ENCODE measurements around the gene PPARGC1A. TPM values are rescaled to one million over a fixed set of nuclear protein-coding genes. Genes with fewer than 3 reads are reported as not detected.
A peak's percentile ranks its signal among the peaks of the same experiment; 100 is the strongest.

PPARGC1A gene, protein sequence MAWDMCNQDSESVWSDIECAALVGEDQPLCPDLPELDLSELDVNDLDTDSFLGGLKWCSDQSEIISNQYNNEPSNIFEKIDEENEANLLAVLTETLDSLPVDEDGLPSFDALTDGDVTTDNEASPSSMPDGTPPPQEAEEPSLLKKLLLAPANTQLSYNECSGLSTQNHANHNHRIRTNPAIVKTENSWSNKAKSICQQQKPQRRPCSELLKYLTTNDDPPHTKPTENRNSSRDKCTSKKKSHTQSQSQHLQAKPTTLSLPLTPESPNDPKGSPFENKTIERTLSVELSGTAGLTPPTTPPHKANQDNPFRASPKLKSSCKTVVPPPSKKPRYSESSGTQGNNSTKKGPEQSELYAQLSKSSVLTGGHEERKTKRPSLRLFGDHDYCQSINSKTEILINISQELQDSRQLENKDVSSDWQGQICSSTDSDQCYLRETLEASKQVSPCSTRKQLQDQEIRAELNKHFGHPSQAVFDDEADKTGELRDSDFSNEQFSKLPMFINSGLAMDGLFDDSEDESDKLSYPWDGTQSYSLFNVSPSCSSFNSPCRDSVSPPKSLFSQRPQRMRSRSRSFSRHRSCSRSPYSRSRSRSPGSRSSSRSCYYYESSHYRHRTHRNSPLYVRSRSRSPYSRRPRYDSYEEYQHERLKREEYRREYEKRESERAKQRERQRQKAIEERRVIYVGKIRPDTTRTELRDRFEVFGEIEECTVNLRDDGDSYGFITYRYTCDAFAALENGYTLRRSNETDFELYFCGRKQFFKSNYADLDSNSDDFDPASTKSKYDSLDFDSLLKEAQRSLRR
- total RNA-seq: not detected
- polyA plus RNA-seq: not detected

DNA sequence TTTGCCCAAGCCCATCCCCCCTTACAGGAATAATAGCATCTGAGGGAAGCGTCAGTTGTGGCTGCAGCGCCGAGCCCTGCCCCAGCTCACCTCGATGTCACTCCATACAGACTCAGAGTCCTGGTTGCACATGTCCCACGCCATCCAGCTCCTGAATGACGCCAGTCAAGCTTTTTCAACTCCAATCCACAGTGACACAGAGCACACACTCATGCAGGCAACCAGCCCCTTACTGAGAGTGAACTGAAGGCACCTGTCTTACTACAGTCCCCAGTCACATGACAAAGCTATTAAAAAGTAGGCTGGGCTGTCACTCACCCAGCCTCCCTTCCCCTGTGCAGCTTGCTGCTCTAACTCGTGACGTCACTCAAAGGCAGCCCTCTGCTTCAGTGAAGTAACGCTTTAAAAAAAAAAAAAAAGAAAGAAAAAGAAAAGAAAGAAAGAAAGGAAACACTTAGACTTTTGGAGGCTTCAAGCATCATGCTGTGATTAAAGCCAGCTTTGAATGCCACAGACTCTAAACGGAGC is at the start of gene PPARGC1A:
Gene PPARGC1A (minus strand): TSS at position 234 of the 528 bp plus-strand sequence. CDS start 90 bp downstream, at position 144.
- peak within 1 kb of the TSS in 5 of 7 donors; percentile 7 to 44 (median 35) for H3K4me3 Mint-ChIP-seq
- no peaks in the 10 kb centered on the region for H3K9me3 ChIP-seq (ENCODE audit: low read length)
- no peaks in the 10 kb centered on the region for H3K36me3 ChIP-seq (ENCODE audit: insufficient read depth, low read length)
- H3K27ac ChIP-seq (ENCODE audit: low read depth, low read length): no peak within 1 kb of the TSS
- no peaks in the 10 kb centered on the region for H3K4me1 ChIP-seq (ENCODE audit: insufficient read depth, low read length)
- no peaks in the 10 kb centered on the region for H3K27me3 ChIP-seq (ENCODE audit: insufficient read depth, low read length, poor library complexity, severe bottlenecking)
- H3K4me3 ChIP-seq (ENCODE audit: low read length): no peak within 1 kb of the TSS
- H3K36me3 Mint-ChIP-seq: peaks cover 0 to 2% (median 0%) of the 10 kb centered on the region in 3 donors
- H3K27me3 Mint-ChIP-seq: peaks cover 0 to 1% of the 10 kb centered on the region in 2 donors
- POLR2A ChIA-PET: no interaction called here
- H3K9me3 Mint-ChIP-seq: peaks cover 0 to 2% (median 0%) of the 10 kb centered on the region in 5 donors
- DNase-seq: peak in 1 of 5 donors; percentile 3
- peaks cover 3 to 12% (median 7%) of the 10 kb centered on the region in 3 donors for H3K4me1 Mint-ChIP-seq
- CTCF ChIA-PET: interaction anchor here (1.2 kb wide), 1 partner anchor 23 kb away, joined by 3 read pairs; no protein-coding TSS in a partner anchor
- H3K27ac Mint-ChIP-seq: no peak within 1 kb of the TSS

DNA sequence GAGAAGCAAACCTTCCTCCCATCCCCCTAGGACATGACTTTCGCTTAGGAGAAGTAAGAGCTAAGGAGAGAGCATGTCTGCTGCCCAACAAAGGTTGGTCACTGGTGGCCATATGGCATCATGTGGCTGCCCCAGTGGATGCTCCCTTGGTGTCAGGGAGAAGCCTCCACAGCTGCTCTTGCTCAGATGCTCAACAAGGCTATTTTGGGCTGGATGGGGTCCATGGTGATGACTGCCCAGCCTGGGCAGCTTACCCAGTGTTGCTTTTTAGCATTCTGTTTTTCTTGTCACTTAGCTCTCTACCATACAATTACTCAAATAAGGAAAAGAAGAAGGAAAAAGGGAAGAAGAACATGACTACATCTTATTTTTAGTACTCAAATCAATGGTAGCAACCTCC is 48.9 kb upstream of the PPARGC1A start:
- H3K4me1 ChIP-seq (ENCODE audit: insufficient read depth, low read length): no peaks in the 10 kb centered on the region
- H3K4me1 Mint-ChIP-seq: no peaks in the 10 kb centered on the region
- no peak overlapping the region for H3K4me3 ChIP-seq (ENCODE audit: low read length)
- no peak overlapping the region for H3K27ac Mint-ChIP-seq
- no peaks in the 10 kb centered on the region for H3K9me3 ChIP-seq (ENCODE audit: low read length)
- no peak overlapping the region for H3K4me3 Mint-ChIP-seq
- H3K27ac ChIP-seq (ENCODE audit: low read depth, low read length): no peak overlapping the region
- no peak for DNase-seq
- peaks cover 0 to 9% (median 6%) of the 10 kb centered on the region in 5 donors for H3K9me3 Mint-ChIP-seq
- no peaks in the 10 kb centered on the region for H3K27me3 Mint-ChIP-seq
- H3K27me3 ChIP-seq (ENCODE audit: insufficient read depth, low read length, poor library complexity, severe bottlenecking): no peaks in the 10 kb centered on the region
- ChIA-PET POLR2A (no interaction called here), CTCF (no interaction called here)
- H3K36me3 ChIP-seq (ENCODE audit: insufficient read depth, low read length): no peaks in the 10 kb centered on the region
- H3K36me3 Mint-ChIP-seq: no peaks in the 10 kb centered on the region

DNA sequence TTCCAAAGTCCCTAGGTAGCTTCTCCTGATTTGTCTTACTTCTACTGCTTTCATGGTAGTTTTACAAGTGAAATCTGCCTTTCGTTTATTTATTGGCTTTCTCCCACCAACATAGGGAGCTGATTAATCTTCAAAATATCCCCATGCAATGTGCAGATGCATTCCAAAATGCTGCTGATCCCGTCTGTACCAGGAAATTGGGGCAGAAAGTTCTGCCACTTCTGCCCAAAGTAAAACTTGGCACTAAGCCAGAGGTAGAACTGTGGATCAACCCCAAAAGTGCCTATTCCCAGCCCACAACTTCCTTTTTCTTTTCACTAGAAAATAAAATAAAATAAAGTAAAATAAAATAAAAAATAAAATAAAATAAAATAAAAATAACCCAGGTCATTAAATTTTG is 47.3 kb upstream of the PPARGC1A start:
- no peak for DNase-seq
- Histone ChIP-seq H3K27ac (ENCODE audit: low read depth, low read length) (no peak overlapping the region), H3K9me3 (ENCODE audit: low read length) (no peaks in the 10 kb centered on the region), H3K27me3 (ENCODE audit: insufficient read depth, low read length, poor library complexity, severe bottlenecking) (no peaks in the 10 kb centered on the region), H3K4me1 (ENCODE audit: insufficient read depth, low read length) (no peaks in the 10 kb centered on the region), H3K36me3 (ENCODE audit: insufficient read depth, low read length) (no peaks in the 10 kb centered on the region), H3K4me3 (ENCODE audit: low read length) (no peak overlapping the region)
- Mint-ChIP-seq H3K9me3 (peaks cover 0 to 6% (median 3%) of the 10 kb centered on the region in 5 donors), H3K27me3 (no peaks in the 10 kb centered on the region), H3K4me1 (no peaks in the 10 kb centered on the region), H3K36me3 (no peaks in the 10 kb centered on the region), H3K27ac (no peak overlapping the region), H3K4me3 (no peak overlapping the region)
- ChIA-PET POLR2A (no interaction called here), CTCF (no interaction called here)

DNA sequence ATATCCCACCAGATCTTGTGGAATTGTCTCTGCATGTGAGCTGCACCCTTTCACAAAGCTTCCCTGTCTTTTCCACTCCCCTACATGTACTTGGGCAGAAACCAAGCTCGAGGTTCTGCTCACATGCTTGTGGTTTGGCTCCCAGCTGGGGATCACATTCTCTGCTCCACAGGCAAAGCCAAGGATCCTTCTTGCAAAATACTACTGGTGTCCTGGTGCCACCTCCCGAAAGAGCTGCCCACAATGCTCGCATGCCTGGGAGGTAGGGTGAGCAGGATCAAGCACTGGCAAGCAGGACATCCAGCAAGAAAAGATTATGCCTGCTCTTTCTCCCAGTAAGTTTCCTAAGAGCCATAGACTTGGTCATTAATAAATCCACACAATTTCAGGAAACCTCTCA is 45.1 kb upstream of the PPARGC1A start:
- H3K36me3 ChIP-seq (ENCODE audit: insufficient read depth, low read length): no peaks in the 10 kb centered on the region
- no peak overlapping the region for H3K27ac ChIP-seq (ENCODE audit: low read depth, low read length)
- no peaks in the 10 kb centered on the region for H3K9me3 ChIP-seq (ENCODE audit: low read length)
- H3K27ac Mint-ChIP-seq: no peak overlapping the region
- H3K27me3 ChIP-seq (ENCODE audit: insufficient read depth, low read length, poor library complexity, severe bottlenecking): no peaks in the 10 kb centered on the region
- H3K4me3 Mint-ChIP-seq: no peak overlapping the region
- no peak overlapping the region for H3K4me3 ChIP-seq (ENCODE audit: low read length)
- H3K27me3 Mint-ChIP-seq: no peaks in the 10 kb centered on the region
- no peak for DNase-seq
- POLR2A ChIA-PET: no interaction called here
- H3K9me3 Mint-ChIP-seq: peaks cover 0 to 6% (median 1%) of the 10 kb centered on the region in 5 donors
- H3K36me3 Mint-ChIP-seq: no peaks in the 10 kb centered on the region
- H3K4me1 Mint-ChIP-seq: no peaks in the 10 kb centered on the region
- CTCF ChIA-PET: no interaction called here
- H3K4me1 ChIP-seq (ENCODE audit: insufficient read depth, low read length): no peaks in the 10 kb centered on the region

DNA sequence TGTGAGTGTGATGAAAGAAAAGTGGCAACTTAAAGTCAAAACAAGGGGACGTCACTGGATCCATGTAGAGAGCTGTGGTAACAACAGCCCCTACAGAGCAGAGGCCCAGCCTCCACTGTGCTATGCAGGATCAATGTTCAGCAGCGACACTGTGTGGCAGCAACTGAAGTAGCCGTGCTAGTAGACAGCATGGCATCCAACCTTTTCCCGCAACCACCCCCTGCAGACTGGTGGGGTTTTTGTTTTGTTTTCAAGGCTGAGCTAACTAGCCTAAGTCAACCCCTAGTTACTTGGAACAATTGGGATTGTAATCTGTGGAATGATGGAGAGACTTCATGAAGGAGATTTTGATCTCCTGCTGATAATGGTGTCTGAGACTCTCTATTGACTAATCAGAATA is 44.4 kb upstream of the PPARGC1A start:
- Mint-ChIP-seq H3K4me3 (no peak overlapping the region), H3K27ac (no peak overlapping the region), H3K27me3 (no peaks in the 10 kb centered on the region), H3K36me3 (no peaks in the 10 kb centered on the region), H3K9me3 (peaks cover 0 to 6% (median 0%) of the 10 kb centered on the region in 5 donors), H3K4me1 (no peaks in the 10 kb centered on the region)
- no peak for DNase-seq
- Histone ChIP-seq H3K27me3 (ENCODE audit: insufficient read depth, low read length, poor library complexity, severe bottlenecking) (no peaks in the 10 kb centered on the region), H3K9me3 (ENCODE audit: low read length) (no peaks in the 10 kb centered on the region), H3K27ac (ENCODE audit: low read depth, low read length) (no peak overlapping the region), H3K4me3 (ENCODE audit: low read length) (no peak overlapping the region), H3K4me1 (ENCODE audit: insufficient read depth, low read length) (no peaks in the 10 kb centered on the region), H3K36me3 (ENCODE audit: insufficient read depth, low read length) (no peaks in the 10 kb centered on the region)
- POLR2A ChIA-PET: no interaction called here
- CTCF ChIA-PET: no interaction called here

DNA sequence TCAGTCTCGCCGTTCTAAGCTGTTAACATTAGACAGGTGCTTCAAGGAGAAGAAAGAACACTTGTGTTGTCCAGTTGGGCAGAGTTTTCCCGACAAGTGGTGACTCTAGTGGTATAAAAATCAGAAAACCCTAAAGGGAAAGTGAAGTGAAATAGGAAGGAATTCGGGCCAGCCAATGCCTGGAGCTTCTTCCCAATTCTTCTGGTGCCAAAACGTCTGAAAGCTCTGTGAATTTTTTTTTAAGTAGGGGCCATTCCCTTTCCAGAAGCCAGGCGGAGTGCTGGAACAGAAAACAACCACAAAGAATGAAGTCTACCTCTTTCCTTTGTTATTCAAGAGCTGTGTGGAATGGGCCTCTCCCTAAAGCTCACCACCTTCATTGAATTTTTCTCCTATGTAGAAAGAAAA is 43.1 kb upstream of the PPARGC1A start:
- ChIA-PET POLR2A (no interaction called here), CTCF (no interaction called here)

DNA sequence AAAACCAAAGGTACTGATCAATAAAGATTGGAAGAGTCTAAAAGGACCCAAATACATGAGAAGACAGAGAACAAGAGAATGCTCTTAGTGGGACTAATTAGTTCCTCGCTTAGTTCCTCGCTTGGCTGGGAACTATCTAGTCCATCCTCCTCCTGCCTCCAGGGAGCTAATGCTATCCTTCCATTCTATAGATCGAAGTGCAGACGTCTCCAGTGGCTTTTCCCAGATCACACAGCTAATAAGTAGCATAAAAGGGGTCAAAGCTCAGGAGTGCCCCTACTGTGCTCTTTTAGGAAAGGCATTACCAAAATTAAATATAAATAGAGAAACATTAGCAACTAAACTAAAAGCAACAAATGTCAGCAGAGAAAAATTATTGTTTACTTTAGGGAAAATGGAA is 42.3 kb upstream of the PPARGC1A start:
- H3K36me3 ChIP-seq (ENCODE audit: insufficient read depth, low read length): no peaks in the 10 kb centered on the region
- Mint-ChIP-seq H3K9me3 (peaks cover 0 to 5% (median 2%) of the 10 kb centered on the region in 5 donors), H3K4me3 (no peak overlapping the region), H3K27me3 (no peaks in the 10 kb centered on the region), H3K27ac (no peak overlapping the region), H3K36me3 (no peaks in the 10 kb centered on the region), H3K4me1 (no peaks in the 10 kb centered on the region)
- CTCF ChIA-PET: no interaction called here
- no peak overlapping the region for H3K27ac ChIP-seq (ENCODE audit: low read depth, low read length)
- no peaks in the 10 kb centered on the region for H3K9me3 ChIP-seq (ENCODE audit: low read length)
- no peaks in the 10 kb centered on the region for H3K4me1 ChIP-seq (ENCODE audit: insufficient read depth, low read length)
- no peak for DNase-seq
- no peaks in the 10 kb centered on the region for H3K27me3 ChIP-seq (ENCODE audit: insufficient read depth, low read length, poor library complexity, severe bottlenecking)
- no peak overlapping the region for H3K4me3 ChIP-seq (ENCODE audit: low read length)
- POLR2A ChIA-PET: no interaction called here

More for the DNA sequence above, 43.1 kb upstream of the PPARGC1A start:
- H3K4me3 Mint-ChIP-seq: no peak overlapping the region
- no peak overlapping the region for H3K4me3 ChIP-seq (ENCODE audit: low read length)
- H3K36me3 Mint-ChIP-seq: no peaks in the 10 kb centered on the region
- no peak overlapping the region for H3K27ac Mint-ChIP-seq
- H3K27me3 ChIP-seq (ENCODE audit: insufficient read depth, low read length, poor library complexity, severe bottlenecking): no peaks in the 10 kb centered on the region
- H3K9me3 Mint-ChIP-seq: peaks cover 0 to 5% (median 3%) of the 10 kb centered on the region in 5 donors
- H3K36me3 ChIP-seq (ENCODE audit: insufficient read depth, low read length): no peaks in the 10 kb centered on the region
- H3K27ac ChIP-seq (ENCODE audit: low read depth, low read length): no peak overlapping the region
- no peaks in the 10 kb centered on the region for H3K9me3 ChIP-seq (ENCODE audit: low read length)
- no peak for DNase-seq
- H3K4me1 ChIP-seq (ENCODE audit: insufficient read depth, low read length): no peaks in the 10 kb centered on the region
- no peaks in the 10 kb centered on the region for H3K4me1 Mint-ChIP-seq
- no peaks in the 10 kb centered on the region for H3K27me3 Mint-ChIP-seq

DNA sequence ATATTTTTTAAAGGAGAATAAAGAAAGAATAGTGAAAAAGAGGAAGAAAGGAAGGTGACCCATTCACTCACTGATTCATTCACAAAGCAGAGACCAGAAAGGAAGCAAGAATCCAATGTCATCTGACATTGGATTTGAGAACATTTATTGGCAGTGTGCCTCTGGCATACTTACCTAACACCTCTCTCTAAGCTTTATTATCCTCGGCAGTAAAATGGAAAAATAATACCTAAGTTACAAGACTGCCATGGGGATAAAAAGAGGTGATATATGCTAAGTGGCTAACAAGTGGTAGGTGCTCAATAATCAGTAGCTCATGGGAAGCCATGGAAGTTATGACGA is 41.6 kb upstream of the PPARGC1A start:
- H3K27ac Mint-ChIP-seq: no peak overlapping the region

More for the DNA sequence above, 41.6 kb upstream of the PPARGC1A start:
- H3K4me1 Mint-ChIP-seq: no peaks in the 10 kb centered on the region
- no peak for DNase-seq
- Histone ChIP-seq H3K4me1 (ENCODE audit: insufficient read depth, low read length) (no peaks in the 10 kb centered on the region), H3K27ac (ENCODE audit: low read depth, low read length) (no peak overlapping the region), H3K36me3 (ENCODE audit: insufficient read depth, low read length) (no peaks in the 10 kb centered on the region), H3K27me3 (ENCODE audit: insufficient read depth, low read length, poor library complexity, severe bottlenecking) (no peaks in the 10 kb centered on the region), H3K4me3 (ENCODE audit: low read length) (no peak overlapping the region), H3K9me3 (ENCODE audit: low read length) (no peaks in the 10 kb centered on the region)
- ChIA-PET CTCF (no interaction called here), POLR2A (no interaction called here)
- no peaks in the 10 kb centered on the region for H3K36me3 Mint-ChIP-seq
- H3K9me3 Mint-ChIP-seq: peaks cover 0 to 5% (median 3%) of the 10 kb centered on the region in 5 donors
- no peak overlapping the region for H3K4me3 Mint-ChIP-seq
- H3K27me3 Mint-ChIP-seq: no peaks in the 10 kb centered on the region

Measured in CD8-positive, alpha-beta memory T cell (primary cell).